Measurements from ENCODE around the gene NUP214. TPM values are rescaled to one million over a fixed set of nuclear protein-coding genes. Genes with fewer than 3 reads are reported as not detected.

The NUP214 gene
- total and polyA plus RNA-seq, 7 experiments from 2014 or later, result 18.2 to 116 (median 80.5) TPM

GRCh38 chr9:131282688-131283422 lies 157.5 kb downstream of the NUP214 start:
- no peak overlapping the region for H3K27ac ChIP-seq (ENCODE audit: low read depth, low read length)
- Mint-ChIP-seq H3K9me3 (no peaks in the 10 kb centered on the region), H3K4me1 (peaks cover 17 to 38% (median 27%) of the 10 kb centered on the region in 7 donors), H3K4me3 (peak overlapping the region in 9 of 10 donors; percentile 10 to 79 (median 57)), H3K27ac (no peak overlapping the region), H3K36me3 (peaks cover 0 to 6% (median 0%) of the 10 kb centered on the region in 5 donors), H3K27me3 (peaks cover 0 to 36% (median 0%) of the 10 kb centered on the region in 5 donors)
- ATAC-seq, result peak; percentile 18
- no peaks in the 10 kb centered on the region for H3K27me3 ChIP-seq (ENCODE audit: control insufficient read depth in 2 of 2, insufficient read depth in 2 of 2, low read length in 2 of 2)
- DNase-seq, result no peak
- no peaks in the 10 kb centered on the region for H3K36me3 ChIP-seq (ENCODE audit: control insufficient read depth in 2 of 3, insufficient read depth in 3 of 3, low read length in 3 of 3)
- no peak overlapping the region for H3K4me3 ChIP-seq (ENCODE audit: low read length)
- CTCF ChIA-PET, result no interaction called here
- no peaks in the 10 kb centered on the region for H3K9me3 ChIP-seq (ENCODE audit: control insufficient read depth in 2 of 3, low read length in 3 of 3)
- intact Hi-C loops (cut with micrococcal nuclease), result no loop called here
- H3K4me1 ChIP-seq (ENCODE audit: control insufficient read depth in 2 of 2, insufficient read depth in 2 of 2, low read length in 2 of 2), result peaks cover 21 to 23% of the 10 kb centered on the region in 2 donors
- POLR2A ChIA-PET, result interaction anchor here (0.6 kb wide), 1 partner anchor 10 kb away, joined by 3 read pairs; no protein-coding TSS in a partner anchor

Other genes starting within 250 kb of the NUP214 start
- gene QRFP, start 228.8 kb upstream of the NUP214 start, total RNA-seq, result not detected
- gene QRFP, start 228.8 kb upstream of the NUP214 start, polyA plus RNA-seq, result not detected
- not detected for gene FIBCD1, start 186.3 kb upstream of the NUP214 start, total RNA-seq
- gene FIBCD1, start 186.3 kb upstream of the NUP214 start, polyA plus RNA-seq, result not detected
- gene LAMC3, start 116.4 kb upstream of the NUP214 start, total RNA-seq, result 1 to 10 TPM in 4 of 5 experiments, under 1 TPM in 1; 0.07 to 9.2 (median 3.5) TPM
- gene LAMC3, start 116.4 kb upstream of the NUP214 start, polyA plus RNA-seq, result under 1 TPM; 0.07 to 0.09 TPM
- under 1 TPM in 4 of 5 experiments, not detected in 1; 0.17 to 0.44 (median 0.29) TPM for gene AIF1L, start 29.1 kb upstream of the NUP214 start, total RNA-seq
- gene AIF1L, start 29.1 kb upstream of the NUP214 start, polyA plus RNA-seq, result under 1 TPM; 0.10 to 0.22 TPM
- gene FAM78A, start 150.9 kb downstream of the NUP214 start, total RNA-seq, result 100 to 1,000 TPM in 3 of 5 experiments, 10 to 100 TPM in 2; 64.6 to 114 (median 104) TPM
- 10 to 100 TPM; 10.5 to 24.8 TPM for gene FAM78A, start 150.9 kb downstream of the NUP214 start, polyA plus RNA-seq
- under 1 TPM in 4 of 5 experiments, not detected in 1; 0.12 to 0.24 (median 0.14) TPM for gene PLPP7, start 164.1 kb downstream of the NUP214 start, total RNA-seq
- under 1 TPM; 0.24 to 0.71 TPM for gene PLPP7, start 164.1 kb downstream of the NUP214 start, polyA plus RNA-seq